HT-29 (cell line): ENCODE measurements around the gene ZNG1A. TPM values are rescaled to one million over a fixed set of nuclear protein-coding genes. Genes with fewer than 3 reads are reported as not detected.
"Not testable (repeated sequence)": the region's sequence is repeated elsewhere in the genome, so short reads cannot be mapped to it uniquely, and the experiment has no call there.

Experiments used
- DNase-seq: peaks from one replicate; pipeline ENCODE4 v3.0.0-alpha.2; 2015; ENCODE audit warnings: low spot score
- total RNA-seq: library from RNA; depleted of rRNA; stranded (reverse); fragments of >200 nt; shearing (Covaris generic); gene quantifications from 2 replicates; pipeline ENCODE4 v1.2.3, GENCODE V29; 2014

Gene ZNG1A
- total RNA-seq, 1 experiment from 2014 or later = 8.7 TPM

DNA sequence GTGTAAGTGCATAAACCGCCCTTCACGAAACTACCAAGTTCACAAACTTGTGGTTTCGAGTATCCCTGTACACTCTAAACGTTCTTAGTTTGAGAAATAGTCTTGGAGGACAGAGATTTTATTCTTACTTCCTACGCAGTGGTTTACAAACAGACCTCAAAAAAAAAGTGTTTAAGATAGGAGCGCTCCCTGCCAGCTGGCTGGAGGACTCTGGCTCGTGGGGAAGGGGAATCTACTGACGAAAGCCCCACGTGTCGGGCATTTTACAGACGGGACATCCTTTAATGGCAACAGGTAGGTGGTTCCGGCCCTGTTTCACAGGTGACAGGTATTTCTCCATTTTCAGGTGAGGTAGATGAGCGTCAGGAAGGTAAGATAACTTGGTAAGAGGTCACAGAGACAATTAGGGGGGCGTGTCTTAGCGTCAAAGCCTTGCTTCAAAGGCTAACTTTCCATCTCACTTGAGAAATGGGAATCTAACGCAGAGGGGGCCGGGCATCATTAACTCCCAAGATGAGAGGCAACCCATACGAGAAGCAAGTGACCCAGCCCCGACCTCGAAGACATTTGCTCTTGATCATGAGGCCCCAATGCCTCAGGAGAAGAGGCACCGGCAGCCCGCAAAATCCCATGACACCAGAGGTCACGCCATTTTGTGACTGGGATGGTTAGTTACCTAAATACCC lies 573 bp downstream of the ZNG1A start:
- DNase-seq = not testable (repeated sequence)

DNA sequence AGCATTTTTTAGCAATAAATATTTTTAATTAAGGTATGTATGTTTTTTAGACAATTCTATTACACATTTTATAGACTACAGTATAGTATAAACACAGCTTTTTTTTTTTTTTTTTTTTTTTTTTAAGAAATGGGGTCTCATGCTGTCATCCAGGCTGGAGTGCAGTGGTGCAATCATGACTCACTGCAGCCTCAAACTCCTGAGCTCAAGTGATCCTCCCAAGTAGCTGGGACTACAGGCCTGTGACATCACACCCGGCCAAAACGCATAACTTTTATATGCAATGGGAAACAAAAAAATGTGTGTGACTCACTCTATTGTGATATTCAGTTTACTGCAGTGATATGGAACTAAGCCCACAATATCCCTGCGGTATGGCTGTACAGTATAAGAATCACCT lies 9.1 kb downstream of the ZNG1A start:
- DNase-seq = not testable (repeated sequence)

DNA sequence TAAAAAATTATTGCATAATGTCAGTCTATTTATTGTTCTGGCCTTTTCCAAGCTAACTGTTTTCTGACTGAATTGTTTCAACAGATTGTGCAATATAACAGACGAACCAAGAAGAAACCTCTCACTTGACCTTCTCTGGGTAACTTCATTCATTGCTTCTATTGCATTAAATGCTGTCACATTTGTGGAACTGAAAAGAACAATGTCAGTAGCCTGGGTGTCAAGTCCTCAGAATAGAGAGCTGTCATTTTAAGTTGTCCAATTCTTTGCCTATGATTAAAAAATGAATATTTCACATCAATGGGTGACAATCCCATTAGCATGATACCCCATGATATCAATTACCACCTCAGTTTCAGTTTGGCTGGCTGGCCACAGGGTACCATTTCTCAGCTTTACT lies 19.0 kb downstream of the ZNG1A start:
- not testable (repeated sequence) for DNase-seq

DNA sequence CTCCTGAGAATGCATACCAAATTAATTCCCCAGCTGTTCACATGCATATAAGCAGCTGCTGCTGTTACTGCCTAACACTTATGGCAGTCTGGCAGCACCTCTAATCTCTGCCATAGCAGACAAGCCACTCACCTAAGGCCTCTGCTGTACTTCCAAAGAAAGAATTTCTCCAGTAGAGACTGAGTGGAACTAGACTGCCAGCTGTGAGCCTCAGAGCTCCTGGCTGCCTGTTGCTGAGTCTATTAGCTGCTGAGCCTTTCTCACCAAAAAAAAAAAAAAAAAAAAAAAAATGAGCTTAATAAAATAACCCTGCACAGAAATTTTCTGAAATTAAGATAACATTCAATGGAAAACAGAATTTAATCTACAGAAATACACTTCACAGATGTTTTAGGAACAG lies 27.7 kb downstream of the ZNG1A start:
- DNase-seq = not testable (repeated sequence)

DNA sequence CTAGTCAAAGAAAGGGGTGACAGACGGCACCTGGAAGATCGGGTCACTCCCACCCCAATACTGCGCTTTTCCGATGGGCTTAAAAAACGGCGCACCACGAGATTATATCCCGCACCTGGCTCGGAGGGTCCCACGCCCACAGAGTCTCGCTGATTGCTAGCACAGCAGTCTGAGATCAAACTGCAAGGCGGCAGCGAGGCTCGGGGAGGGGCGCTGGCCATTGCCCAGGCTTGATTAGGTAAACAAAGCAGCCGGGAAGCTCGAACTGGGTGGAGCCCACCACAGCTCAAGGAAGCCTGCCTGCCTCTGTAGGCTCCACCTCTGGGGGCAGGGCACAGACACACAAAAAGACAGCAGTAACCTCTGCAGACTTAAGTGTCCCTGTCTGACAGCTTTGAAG lies 39.0 kb downstream of the ZNG1A start:
- DNase-seq = not testable (repeated sequence)

DNA sequence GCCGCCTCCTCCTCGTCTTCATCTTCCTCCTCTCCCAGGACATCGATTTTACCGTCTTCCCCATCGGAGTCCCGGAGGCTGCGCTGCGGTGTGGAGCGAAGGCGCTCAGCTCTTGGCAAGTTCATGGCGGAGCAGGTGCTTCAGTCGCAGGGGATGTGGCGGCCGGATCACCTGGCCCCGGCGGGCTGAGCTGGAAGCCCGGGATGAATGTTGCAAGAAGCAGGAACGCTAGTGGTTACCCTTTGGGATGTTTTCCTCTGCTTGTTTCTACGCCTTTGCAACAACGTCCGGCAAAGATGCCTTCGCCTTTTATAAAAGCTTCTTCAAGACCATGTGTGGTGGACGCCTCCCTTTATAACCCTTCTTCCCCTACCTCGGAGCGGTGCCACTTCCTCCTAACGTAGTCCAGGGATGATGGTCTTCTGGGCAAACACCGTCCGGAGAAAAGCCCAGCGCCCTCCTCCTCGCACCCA lies 60.8 kb downstream of the ZNG1A start, which contains the start of gene FOXD4:
Gene FOXD4, minus strand, starts transcription at position 423 of the 473 bp plus-strand sequence. Its CDS starts 298 bp downstream, at position 125.
- DNase-seq = not testable (repeated sequence)

DNA sequence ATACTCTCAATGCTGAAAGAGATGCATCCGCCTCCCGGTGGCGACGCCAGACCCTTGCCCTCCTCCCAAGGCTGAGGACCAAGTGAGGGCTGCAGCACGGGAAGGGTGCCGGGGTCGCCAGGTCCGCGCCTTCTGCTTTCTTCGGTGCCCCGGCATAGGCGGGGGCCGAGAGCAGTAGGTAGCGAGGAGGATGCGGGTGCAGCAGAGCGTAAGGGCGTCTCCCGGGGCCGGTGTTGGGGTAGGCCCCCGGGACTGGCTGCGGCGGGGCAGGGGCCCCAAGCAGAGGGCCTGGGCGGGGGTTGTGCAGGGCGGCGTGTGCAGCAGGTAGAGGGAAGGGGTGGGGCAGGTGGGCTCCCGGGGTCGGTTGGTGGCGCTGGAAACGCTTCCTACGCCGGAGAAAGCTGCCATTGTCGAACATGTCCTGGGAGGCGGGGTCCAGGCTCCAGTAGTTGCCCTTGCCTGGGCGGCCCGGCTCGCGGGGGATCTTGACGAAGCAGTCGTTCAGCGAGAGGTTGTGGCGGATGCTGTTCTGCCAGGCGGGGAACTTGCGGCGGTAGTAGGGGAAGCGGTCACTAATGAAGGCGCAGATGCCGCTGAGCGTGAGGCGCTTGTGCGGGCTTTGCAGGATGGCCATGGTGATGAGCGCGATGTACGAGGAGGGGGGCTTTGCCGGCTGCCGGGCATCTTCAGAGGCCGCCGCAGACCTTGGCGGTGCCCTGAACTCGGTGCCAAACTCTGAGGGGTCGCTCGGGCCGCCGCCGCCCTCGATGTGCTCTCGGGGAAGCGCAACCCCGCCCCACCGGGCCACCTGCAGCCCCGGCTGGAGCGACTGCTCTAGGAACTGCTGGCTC lies 61.5 kb downstream of the ZNG1A start:
- DNase-seq = not testable (repeated sequence)

DNA sequence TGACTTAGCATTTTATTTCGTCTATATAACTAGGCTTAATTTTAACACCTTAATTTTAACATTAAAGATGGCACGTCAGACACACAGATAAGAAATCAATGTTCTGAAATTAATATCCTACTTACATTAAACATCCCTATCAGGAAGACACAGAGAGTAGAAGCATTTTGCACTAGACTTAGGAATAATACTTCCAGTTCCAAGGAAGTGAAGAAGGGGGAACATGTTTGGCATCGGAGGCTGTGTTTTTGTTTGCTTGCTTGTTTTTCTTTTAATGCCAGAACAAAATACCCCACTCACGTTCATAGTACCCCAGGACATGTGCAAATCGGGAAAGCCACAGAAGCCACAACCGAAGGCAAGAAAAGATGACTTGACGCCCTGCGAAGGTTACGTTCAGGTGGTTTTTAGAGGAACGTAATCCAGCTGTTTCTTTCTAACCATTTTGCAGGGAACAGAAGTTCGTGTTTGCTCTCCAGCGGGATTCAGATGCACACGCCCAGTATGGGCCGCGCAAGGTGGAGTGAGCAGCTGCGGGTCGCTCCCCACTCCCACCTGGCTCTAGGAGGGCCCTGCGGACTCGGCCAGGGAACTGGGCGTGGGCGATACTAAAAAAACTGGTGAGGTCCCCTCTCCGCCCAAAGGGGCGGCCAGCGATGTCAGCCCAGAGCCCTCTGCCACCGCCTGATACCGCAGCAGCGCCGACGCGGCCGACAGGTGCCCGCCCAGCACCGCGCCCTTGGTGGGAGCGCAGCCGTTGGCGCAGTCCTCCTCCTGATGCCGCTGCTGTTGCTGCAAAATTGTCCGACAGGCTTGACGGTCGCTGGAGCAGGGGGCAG lies 62.4 kb downstream of the ZNG1A start:
- DNase-seq = not testable (repeated sequence)

DNA sequence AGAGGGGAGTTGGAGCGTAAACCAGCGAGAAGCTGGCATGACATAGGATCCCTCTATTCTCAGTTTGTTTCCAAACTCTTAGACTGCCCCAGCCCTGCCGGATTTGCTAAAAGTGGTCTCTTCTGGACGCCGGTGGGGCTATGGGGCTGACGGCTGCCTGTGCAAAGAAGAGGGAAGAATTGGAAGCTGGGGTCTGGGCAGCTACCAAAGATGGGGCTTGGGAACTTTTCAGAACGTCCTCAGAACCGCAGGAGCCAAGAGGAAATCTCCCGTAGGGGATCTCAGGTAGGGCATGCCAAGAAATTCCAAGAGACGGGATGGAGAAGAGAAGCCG lies 63.8 kb downstream of the ZNG1A start:
- DNase-seq = not testable (repeated sequence)

DNA sequence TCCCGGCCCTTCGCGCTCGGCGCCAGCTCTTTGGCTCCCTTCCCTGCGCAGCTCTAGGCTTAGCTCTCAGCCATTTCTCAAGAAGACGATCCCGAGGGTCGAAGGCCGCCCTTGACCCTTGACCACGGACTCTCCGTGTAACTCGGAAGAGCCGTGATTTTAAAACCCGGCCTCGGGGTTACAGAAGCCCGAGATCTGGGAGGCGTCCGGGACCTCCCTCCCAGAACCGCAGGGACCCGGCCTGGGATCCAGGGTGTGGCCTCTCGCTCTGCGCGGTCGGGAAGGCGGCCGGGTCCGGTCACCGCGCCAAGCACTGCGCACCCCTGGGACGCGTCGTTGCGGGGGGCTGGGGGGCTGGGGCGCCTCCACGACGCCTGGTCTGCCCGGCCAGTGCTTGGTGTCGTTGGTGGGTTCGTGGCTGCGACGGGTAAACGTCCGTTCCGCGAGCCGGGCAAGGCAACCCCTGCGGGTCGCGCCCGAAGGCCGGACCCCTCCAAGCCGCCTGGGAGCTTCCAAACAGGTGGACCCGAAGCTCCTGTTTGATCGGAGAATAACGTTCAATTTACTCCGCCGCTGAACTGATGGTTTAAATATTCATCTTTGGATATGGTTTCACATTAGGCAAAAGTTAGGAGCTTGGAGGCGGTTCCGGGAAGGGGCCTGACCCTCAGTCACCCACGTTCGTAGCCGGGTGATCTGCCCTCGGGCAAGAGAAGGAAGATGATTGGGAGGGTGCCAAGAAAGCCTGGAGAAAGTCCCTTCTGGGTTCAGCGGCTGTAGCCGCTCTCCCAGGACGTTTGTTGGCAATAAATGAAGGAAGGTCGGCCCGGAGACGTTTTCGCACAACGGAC lies 64.4 kb downstream of the ZNG1A start:
- DNase-seq = not testable (repeated sequence)

DNA sequence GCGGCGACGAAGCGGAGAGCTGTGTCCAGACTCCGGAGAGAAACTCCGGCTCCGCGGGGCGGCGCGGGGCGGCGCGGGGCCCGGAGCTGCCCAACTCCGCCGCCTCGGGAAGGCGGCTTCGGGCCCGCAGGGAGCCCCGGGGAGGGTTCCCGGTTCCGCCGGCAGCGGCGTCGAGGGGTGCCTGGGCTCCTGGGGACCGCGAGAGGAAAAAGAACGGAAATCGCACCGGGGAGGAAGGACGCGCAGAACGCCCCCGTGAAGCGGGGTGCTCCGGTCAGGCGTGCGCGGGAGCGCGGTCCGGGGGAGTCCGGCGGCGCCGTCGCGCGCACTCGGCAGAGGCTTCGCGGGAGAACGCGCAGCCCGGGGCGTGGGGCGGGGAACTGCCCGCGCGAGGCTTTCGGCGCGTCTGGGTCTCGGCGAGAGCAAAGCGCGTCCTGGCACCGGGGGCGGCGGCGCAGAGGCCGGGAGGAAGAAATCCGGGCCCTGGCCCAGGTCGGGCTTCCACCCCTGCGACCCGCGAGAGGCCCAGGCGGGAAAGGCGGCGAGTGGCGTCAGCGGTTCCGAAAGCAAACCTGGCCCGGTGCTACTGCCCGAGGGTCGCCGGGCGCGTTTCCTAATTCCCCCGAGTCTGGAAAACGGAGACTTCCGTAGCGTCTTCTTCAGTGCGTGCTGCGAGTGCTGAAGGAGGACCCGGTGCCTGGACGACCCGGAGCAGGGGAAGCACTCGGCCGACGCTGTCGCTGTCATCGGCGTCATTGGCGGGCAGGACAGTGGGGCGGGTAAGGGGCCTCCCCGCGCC lies 65.2 kb downstream of the ZNG1A start:
- DNase-seq = not testable (repeated sequence)

DNA sequence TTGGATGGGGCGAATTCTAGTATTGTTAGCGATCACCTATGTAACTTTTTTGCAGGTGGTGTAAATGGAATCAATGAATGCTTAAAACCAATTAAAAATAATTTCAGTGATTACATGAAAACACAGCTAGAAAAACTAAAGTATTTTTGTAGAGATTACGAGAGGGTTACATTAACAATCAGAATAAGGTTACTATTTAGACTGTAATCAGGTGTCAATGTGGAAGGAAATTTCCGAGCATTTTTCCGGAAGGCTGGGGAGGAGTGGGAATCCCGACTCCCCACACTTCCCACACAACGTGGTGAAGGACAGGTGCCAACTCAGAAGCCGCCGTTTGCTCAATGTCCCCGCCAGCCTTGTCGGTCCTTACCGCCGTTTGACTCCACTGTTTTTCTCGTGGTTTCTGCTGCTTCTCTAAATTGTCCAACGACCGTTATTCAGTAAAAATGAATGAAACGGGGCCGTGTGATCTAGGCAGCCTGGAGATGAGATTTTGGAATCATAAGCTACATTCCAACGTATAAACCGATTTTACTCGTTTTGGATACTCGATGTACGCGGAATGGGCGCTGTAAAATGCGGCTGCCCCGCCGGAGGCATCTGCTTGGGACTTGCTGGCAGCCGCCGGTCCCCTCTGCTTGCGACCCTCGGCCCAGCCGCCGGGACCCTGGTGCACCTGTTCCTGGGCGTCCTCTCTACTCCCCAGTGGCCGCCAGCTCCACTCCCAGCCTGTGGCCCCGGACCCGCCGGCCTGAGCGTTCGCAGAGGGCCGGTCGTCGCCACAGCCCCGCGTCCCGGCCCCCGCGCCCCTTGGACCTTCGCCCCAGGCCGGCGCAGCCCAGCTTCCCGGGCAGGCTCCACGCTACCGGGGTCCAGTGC lies 66.0 kb downstream of the ZNG1A start:
- DNase-seq = not testable (repeated sequence)

DNA sequence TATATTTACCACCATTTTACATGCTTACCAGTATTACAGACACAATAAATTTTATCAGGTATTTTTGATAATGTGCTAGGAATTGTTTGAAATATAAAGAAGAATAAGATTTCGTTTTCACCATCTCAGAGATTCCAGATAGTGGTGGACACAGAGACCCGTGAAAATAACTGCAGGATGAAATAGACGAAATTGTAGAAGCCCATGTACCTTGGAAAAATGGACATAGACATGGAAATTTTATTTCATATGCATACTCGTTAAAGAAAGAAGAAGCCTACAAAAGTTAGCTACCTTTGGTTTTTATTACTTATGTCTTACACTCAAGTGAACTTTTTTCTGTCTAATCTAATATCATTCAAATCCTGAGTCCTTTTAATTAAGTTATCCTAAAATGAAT lies 68.2 kb downstream of the ZNG1A start:
- not testable (repeated sequence) for DNase-seq

DNA sequence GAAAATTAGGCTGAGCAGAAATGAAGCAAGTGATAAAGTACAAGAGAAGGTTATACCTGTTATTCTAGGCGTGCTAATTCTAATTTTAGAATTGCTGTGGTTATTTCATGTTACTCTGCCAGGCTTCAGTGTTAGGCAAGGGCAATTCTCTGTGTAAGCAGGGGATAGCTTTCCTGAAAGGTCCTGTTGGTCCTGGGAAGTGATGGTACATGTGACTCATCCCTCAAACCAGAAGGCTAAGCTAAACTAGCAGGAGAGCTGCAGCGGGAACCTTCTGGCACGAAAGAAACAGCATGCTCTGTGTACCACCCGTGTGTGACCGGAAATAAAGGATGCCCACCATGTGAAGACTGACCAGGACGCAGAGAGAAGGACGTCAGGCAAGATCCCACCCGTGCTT lies 69.3 kb downstream of the ZNG1A start:
- not testable (repeated sequence) for DNase-seq

DNA sequence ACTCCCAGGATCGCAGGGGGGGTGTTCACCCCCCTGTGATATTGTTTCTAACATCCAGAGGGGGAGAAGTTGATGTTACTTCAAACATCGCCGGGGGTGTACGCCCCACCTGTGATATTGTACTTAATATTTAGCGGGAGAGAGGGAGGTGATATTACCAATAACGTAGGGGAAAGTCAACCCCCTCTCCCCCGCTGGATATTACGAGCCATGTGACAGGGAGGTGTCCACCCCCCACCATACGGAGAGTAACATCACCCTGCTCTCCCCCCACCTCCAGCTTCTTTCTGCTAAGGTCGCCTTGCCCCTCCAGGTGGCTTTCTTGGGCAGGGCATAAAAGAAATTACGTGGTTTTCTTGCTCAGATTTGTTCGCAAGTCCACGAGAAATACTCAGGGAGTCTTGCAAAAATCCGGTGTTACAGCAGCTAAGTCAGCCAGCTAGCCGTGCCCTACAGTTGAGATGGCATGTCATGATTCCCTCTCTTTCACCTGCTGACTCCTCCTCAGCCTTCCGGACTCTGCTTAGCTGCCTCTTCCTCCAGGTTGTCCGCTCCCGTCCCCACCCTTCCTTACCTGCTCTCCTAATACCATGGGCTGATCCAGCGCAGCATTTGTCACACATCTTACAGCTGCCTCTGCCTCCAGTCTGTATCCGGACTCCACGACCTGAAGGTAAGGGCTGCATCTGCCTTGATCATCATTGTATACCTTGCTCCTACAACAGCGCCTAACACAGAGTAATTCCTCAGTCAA lies 69.9 kb downstream of the ZNG1A start:
- DNase-seq = not testable (repeated sequence)

DNA sequence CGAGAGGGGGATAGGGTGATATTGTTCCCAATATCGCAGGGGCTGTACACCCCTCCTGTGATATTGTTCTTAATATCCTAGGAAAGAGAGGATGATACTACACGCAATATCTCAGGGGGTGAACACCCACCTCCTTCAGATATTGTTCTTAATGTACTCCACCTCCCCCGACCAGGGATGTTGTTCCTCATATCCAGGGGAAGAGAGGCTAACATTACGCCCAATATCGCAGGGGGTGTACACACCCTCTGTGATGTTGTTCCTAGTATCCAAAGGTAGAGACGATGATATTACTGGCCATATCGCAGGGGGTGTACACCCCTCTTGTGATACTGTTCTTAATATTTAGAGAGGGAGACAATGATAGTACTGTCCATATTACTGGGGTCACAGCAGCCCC lies 72.9 kb downstream of the ZNG1A start:
- DNase-seq = not testable (repeated sequence)

DNA sequence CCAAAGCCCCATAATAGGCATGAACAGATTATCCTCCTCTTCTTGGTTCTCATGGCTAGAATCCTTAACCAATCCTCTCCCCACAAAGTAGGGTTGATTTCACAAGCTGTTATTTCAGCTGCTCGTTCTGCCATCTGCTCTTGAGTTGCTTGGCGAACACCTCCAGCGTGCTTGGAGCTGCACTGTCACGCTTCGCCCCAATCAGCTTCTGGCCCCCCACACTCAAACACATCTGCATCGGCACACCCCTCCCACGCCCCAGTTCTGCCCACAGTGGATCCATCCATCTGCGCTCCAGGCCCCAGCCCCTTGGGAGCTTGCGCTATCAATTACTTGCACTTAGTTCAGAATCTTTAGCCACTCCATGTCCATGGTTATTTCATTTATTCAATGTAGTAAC lies 78.4 kb downstream of the ZNG1A start:
- not testable (repeated sequence) for DNase-seq

DNA sequence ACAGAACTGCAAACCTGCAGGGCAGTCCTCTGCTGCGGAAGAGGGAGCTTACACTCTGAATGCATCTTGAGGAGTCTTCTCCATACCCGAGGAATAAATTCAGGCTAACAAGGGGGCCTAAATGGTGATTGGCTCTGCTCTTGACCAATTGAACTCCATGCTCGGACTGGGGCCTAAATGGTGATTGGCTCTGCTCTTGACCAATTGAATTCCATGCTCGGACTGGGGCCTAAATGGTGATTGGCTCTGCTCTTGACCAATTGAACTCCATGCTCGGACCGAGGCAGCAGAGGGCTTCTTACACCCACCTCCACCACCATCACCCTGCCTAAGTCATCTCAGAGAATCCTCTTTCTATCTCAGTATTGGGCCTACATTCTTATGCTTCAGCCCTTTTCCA lies 79.0 kb downstream of the ZNG1A start:
- not testable (repeated sequence) for DNase-seq
